ENCODE results near the gene XRCC3.

XRCC3 gene

GRCh38 chr14:103705504-103706284 is 9.6 kb downstream of the XRCC3 start:
- no peak for DNase-seq

- DNase-seq: no peak
These were observed 10.1 kb downstream of the XRCC3 start for GRCh38 chr14:103705118-103705503.

- DNase-seq: no peak
These were observed 10.5 kb downstream of the XRCC3 start for GRCh38 chr14:103704708-103705107.

GRCh38 chr14:103703433-103704385 is 11.5 kb downstream of the XRCC3 start:
- DNase-seq: no peak

GRCh38 chr14:103702497-103703432 is 12.5 kb downstream of the XRCC3 start:
- DNase-seq: no peak

- DNase-seq: no peak
These were observed 13.2 kb downstream of the XRCC3 start for GRCh38 chr14:103702095-103702494.

GRCh38 chr14:103700753-103701490 is 14.3 kb downstream of the XRCC3 start:
- no peak for DNase-seq

GRCh38 chr14:103699901-103700752 is 15.1 kb downstream of the XRCC3 start:
- no peak for DNase-seq

GRCh38 chr14:103699261-103699661 is 16.0 kb downstream of the XRCC3 start:
- no peak for DNase-seq

GRCh38 chr14:103698380-103699260 is 16.6 kb downstream of the XRCC3 start:
- DNase-seq: no peak

- no peak for DNase-seq
These were observed 17.5 kb downstream of the XRCC3 start for GRCh38 chr14:103697603-103698379.

- no peak for DNase-seq
These were observed 18.0 kb downstream of the XRCC3 start for GRCh38 chr14:103697206-103697602.

- no peak for DNase-seq
These were observed 18.7 kb downstream of the XRCC3 start for GRCh38 chr14:103696466-103697071.

GRCh38 chr14:103696070-103696402 is 19.2 kb downstream of the XRCC3 start:
- no peak for DNase-seq

- no peak for DNase-seq
These were observed 19.8 kb downstream of the XRCC3 start for GRCh38 chr14:103695296-103696069.

- no peak for DNase-seq
These were observed 20.7 kb downstream of the XRCC3 start for GRCh38 chr14:103694572-103695026.

GRCh38 chr14:103693515-103693914 is 21.7 kb downstream of the XRCC3 start:
- DNase-seq: no peak

- DNase-seq: no peak
These were observed 22.4 kb downstream of the XRCC3 start for GRCh38 chr14:103692871-103693270.
